GM12878 (cell line): ENCODE measurements around the gene LCT. TPM values are rescaled to one million over a fixed set of nuclear protein-coding genes. Genes with fewer than 3 reads are reported as not detected.

ENCODE experiments used
- ATAC-seq: fragments of 200-7000 bp; cut with Tn5 transposase; 3 replicates; pipeline ENCODE4 v1.9.1; 2020; ENCODE audit warnings: mild to moderate bottlenecking, moderate library complexity
- Bru-seq: library from RNA; stranded (reverse); fragments of 400-500 nt; gene quantifications from one replicate; lab custom pipeline; 2021; lab: Mats Ljungman, UMichigan
- BruChase-seq, 2 experiments: library from RNA; stranded (reverse); fragments of 400-500 nt; gene quantifications; one replicate each; lab custom pipeline; 2021; lab: Mats Ljungman, UMichigan
- BruUV-seq: library from RNA; stranded (reverse); fragments of 400-500 nt; replicated peaks from 2 replicates; lab custom pipeline; 2021; lab: Mats Ljungman, UMichigan
- CTCF ChIA-PET: fragments of 300-600 bp; sonication (Branson Sonifier 250); formaldehyde crosslinking; extraction: SDS; loops from one replicate; lab custom pipeline; 2021; ENCODE audit warnings: inconsistent platforms; lab: Yijun Ruan, JAX
- POLR2A ChIA-PET: fragments of 350-600 bp; formaldehyde crosslinking; extraction: SDS; loops from one replicate; lab custom pipeline; 2021; ENCODE audit warnings: inconsistent platforms; lab: Charles Lee
- RAD21 ChIA-PET: fragments of 300-600 bp; sonication (Branson Sonifier 250); formaldehyde crosslinking; loops from one replicate; lab custom pipeline; 2023; ENCODE audit warnings: antibody characterized with exemption; ENCODE audit not compliant: unreplicated experiment; lab: Charles Lee
- SMC1A ChIA-PET: fragments of 300-600 bp; sonication (Branson Sonifier 250); formaldehyde crosslinking; loops from one replicate; lab custom pipeline; 2023; ENCODE audit not compliant: unreplicated experiment, uncharacterized antibody; lab: Charles Lee
- DNase-seq: peaks from one replicate; pipeline ENCODE4 v3.0.0-alpha.2; 2011; ENCODE audit warnings: low read depth, low spot score
- FAIRE-seq: peaks from 3 replicates; lab custom pipeline; 2011; peaks lifted over from hg19 to GRCh38; lab: Jason Lieb, UNC
- H2AFZ ChIP-seq: 2 replicates; pipeline ENCODE4 v1.6.0; 2011; ENCODE audit warnings: low read depth, low read length, control low read depth; ENCODE audit not compliant: control insufficient read depth
- H3K27ac ChIP-seq: 2 replicates; pipeline ENCODE4 v1.5.1; 2011; ENCODE audit warnings: control low read depth; ENCODE audit not compliant: control insufficient read depth, insufficient read depth
- H3K27me3 ChIP-seq, 2 experiments: replicated peaks in 1 of 2; 2 replicates each; pipeline versions ENCODE4 v1.6.0 to v1.6.1; 2011; ENCODE audit warnings: low read length in 1 of 2; ENCODE audit not compliant: control insufficient read depth in 2 of 2, insufficient read depth in 2 of 2
- H3K36me3 ChIP-seq, 2 experiments: 2 replicates each; pipeline ENCODE4 v1.5.1; 2011; ENCODE audit warnings: low read length in 1 of 2; ENCODE audit not compliant: control insufficient read depth in 2 of 2, insufficient read depth in 2 of 2
- H3K4me1 ChIP-seq: 2 replicates; pipeline ENCODE4 v1.6.1; 2011; ENCODE audit warnings: mild to moderate bottlenecking, low read length, moderate library complexity, mixed read lengths; ENCODE audit not compliant: control insufficient read depth, insufficient read depth
- H3K4me2 ChIP-seq: 2 replicates; pipeline ENCODE4 v1.6.0; 2011; ENCODE audit warnings: control low read depth; ENCODE audit not compliant: control insufficient read depth, insufficient read depth
- H3K4me3 ChIP-seq: fragments of 200-600 bp; sonication (generic); 2 replicates; pipeline ENCODE4 v1.5.1; 2016
- H3K79me2 ChIP-seq: 2 replicates; pipeline ENCODE4 v1.6.0; 2011; ENCODE audit warnings: low read length; ENCODE audit not compliant: control insufficient read depth, insufficient read depth
- H3K9ac ChIP-seq: 2 replicates; pipeline ENCODE4 v1.8.0; 2011; ENCODE audit warnings: low read length, control low read depth, mixed read lengths; ENCODE audit not compliant: control insufficient read depth, insufficient read depth
- H3K9me3 ChIP-seq: replicated peaks from 3 replicates; pipeline ENCODE4 v1.5.1; 2011; ENCODE audit warnings: mild to moderate bottlenecking, low read length; ENCODE audit not compliant: control insufficient read depth, insufficient read depth
- H4K20me1 ChIP-seq: 2 replicates; pipeline ENCODE4 v1.6.0; 2011; ENCODE audit not compliant: control insufficient read depth, insufficient read depth
- CBFB ChIP-seq: IDR thresholded peaks from 2 replicates; pipeline ENCODE4 v1.6.1; 2016; ENCODE audit warnings: antibody characterized with exemption, low read depth
- CEBPB ChIP-seq, 2 experiments: fragments of 150-350 bp in 1 of 2; IDR thresholded peaks; 2 replicates each; pipeline ENCODE4 v1.6.1; 2012 to 2014; ENCODE audit warnings: low read depth in 2 of 2, low read length in 2 of 2, borderline replicate concordance in 1 of 2, inconsistent platforms in 1 of 2
- FOXK2 ChIP-seq: fragments of 450-650 bp; IDR thresholded peaks from 2 replicates; pipeline ENCODE4 v1.6.1; 2017; ENCODE audit warnings: mild to moderate bottlenecking, moderate library complexity
- ZNF217 ChIP-seq: fragments of 450-650 bp; IDR thresholded peaks from 2 replicates; pipeline ENCODE4 v1.6.1; 2017; ENCODE audit warnings: antibody characterized with exemption, mild to moderate bottlenecking
- WGBS: methylation state at CpG from one replicate; pipeline ENCODE4 v1.1.6; 2016; ENCODE audit warnings: low lambda C conversion rate; ENCODE audit not compliant: insufficient replicate concordance, insufficient coverage; ENCODE audit errors: missing lambda C conversion rate; 5-methylcytosine and 5-hydroxymethylcytosine counted together
- in situ Hi-C: fragments of 300-500 bp; cut with MboI; formaldehyde crosslinking; loops from 9 replicates; pipeline ENCODE4 v1.14.3; 2018; ENCODE audit warnings: mixed read lengths
- intact Hi-C: fragments of 100-400 bp; cut with micrococcal nuclease; formaldehyde crosslinking; loops from one replicate; pipeline ENCODE4 v1.14.2; 2022; ENCODE audit not compliant: unreplicated experiment
- long read RNA-seq, 2 experiments: library from polyadenylated mRNA; unstranded; transcript quantifications; one replicate each; pipeline ENCODE4 v2.0.0, GENCODE V29; 2019 to 2020
- polyA minus RNA-seq, 3 experiments: library from RNA; depleted of rRNA, polyadenylated mRNA; stranded (reverse); fragments of >200 nt; gene quantifications; 2 replicates each; pipeline ENCODE4 v1.2.3, GENCODE V29; 2011
- polyA plus RNA-seq, 11 experiments: library from polyadenylated mRNA; depleted of rRNA in 4 of 11; unstranded in 6 of 11; stranded (reverse) in 5 of 11; fragments of >200 nt; fragmentation: Nextera tagmentation in 4 of 11; fragmentation: Illumina TruSeq in 1 of 11; extraction: Ambion mirVana in 4 of 11; extraction: Trizol in 1 of 11; gene quantifications; 1 replicate in 1 of 11; 2 replicates in 10 of 11; pipeline versions ENCODE4 v1.2.1 to v1.2.3, GENCODE V29; 2011 to 2016; ENCODE audit warnings: inconsistent platforms in 2 of 11, missing spikeins in 2 of 11, low read depth in 1 of 11
- total RNA-seq, 4 experiments: library from RNA; depleted of rRNA in 3 of 4; stranded (reverse); fragments of >200 nt in 3 of 4; fragmentation: Illumina TruSeq in 1 of 4; extraction: Trizol in 1 of 4; gene quantifications; 2 replicates each; pipeline versions ENCODE4 v1.2.1 to v1.2.3, GENCODE V29; 2013 to 2021

Gene LCT
- 0.24 and 0.46 TPM in 2 replicates for total RNA-seq (2013; cell fraction: nucleolus; rRNA removed)
- total RNA-seq (2014; rRNA removed), result 0.05 and 0.06 TPM in 2 replicates
- 0.09 and 0.14 TPM in 2 replicates for total RNA-seq (2014; rRNA removed; fragmentation: Illumina TruSeq; extraction: Trizol)
- 0.08 and 0.11 TPM in 2 replicates for total RNA-seq (2021)
- polyA plus RNA-seq (2011; ENCODE audit: low read depth), result not detected
- 0.04 and 0.07 TPM in 2 replicates for polyA plus RNA-seq (2011; rRNA removed)
- 0.03 and 0.07 TPM in 2 replicates for polyA plus RNA-seq (2011; cell fraction: cytosol; rRNA removed)
- polyA plus RNA-seq (2011; cell fraction: nucleus; rRNA removed), result 0.15 and 0.16 TPM in 2 replicates
- 0.01 TPM in 1 of 2 replicates, not detected in the other for polyA plus RNA-seq (2012)
- 0.04 and 0.05 TPM in 2 replicates for polyA plus RNA-seq (2014; fragmentation: Illumina TruSeq; extraction: Trizol)
- polyA plus RNA-seq (2014; fragmentation: Nextera tagmentation; extraction: Ambion mirVana), result under 1 TPM in 1 of 2 experiments, not detected in 1; 0.02 TPM
- 0.05 and 0.09 TPM in 2 replicates for polyA plus RNA-seq (2014; rRNA removed)
- polyA plus RNA-seq (2016; fragmentation: Nextera tagmentation; extraction: Ambion mirVana), result not detected
- 0.22 and 0.46 TPM in 2 replicates for polyA minus RNA-seq (2011; rRNA and poly(A)+ RNA removed)
- polyA minus RNA-seq (2011; cell fraction: cytosol; rRNA and poly(A)+ RNA removed), result not detected in 2 replicates
- polyA minus RNA-seq (2011; cell fraction: nucleus; rRNA and poly(A)+ RNA removed), result 0.36 and 0.86 TPM in 2 replicates
- percentile 27 among the genes with signal in this experiment for Bru-seq, nascent RNA
- BruChase-seq, experiment 1, labeled RNA remaining after a 6-hour chase, result percentile 27 among the genes with signal in this experiment
- BruChase-seq, experiment 2, labeled RNA remaining after a 2-hour chase, result percentile 35 among the genes with signal in this experiment
- long read RNA-seq, experiment 1, result 0 reads
- long read RNA-seq, experiment 2, result 0 reads

GRCh38 chr2:135836596-135837270 is at the start of gene LCT:
Gene LCT, minus strand, starts transcription at chr2:135837184. Its CDS starts 15 bp downstream, at chr2:135837169.
- intact Hi-C loops (no loop called here), in situ Hi-C loops (no loop called here)
- TF ChIP-seq FOXK2 (no peak), ZNF217 (no peak), CBFB (no peak), CEBPB (IDR thresholded peaks at IDR 0.05; ENCODE audit: borderline replicate concordance in 1 of 2, low read depth in 2 of 2, low read length in 2 of 2) (no peak)
- DNase-seq (no peak), FAIRE-seq (no peak), ATAC-seq (no peak)
- CTCF ChIA-PET, result no interaction called here
- POLR2A ChIA-PET, result interaction anchor here (0.6 kb wide), 2 partner anchors 39 to 791 kb away, joined by 4 read pairs; no protein-coding TSS in a partner anchor
- Histone ChIP-seq H3K27me3 (no peaks in the 10 kb centered on the region), H2AFZ (no peak within 1 kb of the TSS), H3K4me2 (no peak within 1 kb of the TSS), H3K9ac (no peak within 1 kb of the TSS), H3K9me3 (no peaks in the 10 kb centered on the region), H3K4me3 (no peak within 1 kb of the TSS), H3K79me2 (no peaks in the 10 kb centered on the region), H3K4me1 (no peaks in the 10 kb centered on the region), H3K27ac (no peak within 1 kb of the TSS), H4K20me1 (no peaks in the 10 kb centered on the region), H3K36me3 (peaks cover 0 to 1% of the 10 kb centered on the region in 2 experiments; a peak in 2 of 4 replicates)
- no TSS peak for BruUV-seq
- 98% methylated on average over 12 of the region's 12 CpGs for WGBS
- SMC1A ChIA-PET, result interaction anchor here (1.1 kb wide), 1 partner anchor 81 kb away, joined by 3 read pairs; no protein-coding TSS in a partner anchor
- RAD21 ChIA-PET, result no interaction called here
